HL-60/S4 (cell line): ENCODE measurements around the gene KRT39.

ENCODE experiments used
- in situ Hi-C: fragments of 300-500 bp; cut with MboI; formaldehyde crosslinking; loops from 2 replicates; pipeline ENCODE4 v1.14.3; 2022; ENCODE audit warnings: low sequenced_read_pairs

The KRT39 gene

GRCh38 chr17:40909351-40909750, 57.4 kb downstream of the KRT39 start:
- in situ Hi-C loops, result loop anchor here (25.0 kb wide), 1 partner anchor 753 kb away; no protein-coding TSS in a partner anchor
